GM12892 (cell line): ENCODE results near the gene ROR1.

Experiments used
- POLR2A ChIP-seq: IDR thresholded peaks from 2 replicates; pipeline ENCODE4 v1.6.1; 2011; ENCODE audit warnings: low read depth, low read length, control low read depth
- POLR2AphosphoS5 ChIP-seq: IDR thresholded peaks from 2 replicates; pipeline ENCODE4 v1.6.1; 2011; ENCODE audit warnings: low read depth, low read length, control low read depth

- TF ChIP-seq POLR2A (no peak), POLR2AphosphoS5 (no peak)
Measured at GRCh38 chr1:64167176-64167575, 393.4 kb downstream of the ROR1 start.
